Hepatic stellate cell (primary cell): Measurements from ENCODE around the gene PUSL1.

Experiments
- DNase-seq: peaks from one replicate; pipeline ENCODE4 v3.0.0; 2011; ENCODE audit warnings: low spot score

Gene PUSL1

GRCh38 chr1:1295154-1295923 lies 13.1 kb upstream of the PUSL1 start:
- DNase-seq, result no peak

GRCh38 chr1:1296070-1297061 lies 12.0 kb upstream of the PUSL1 start:
- no peak for DNase-seq

DNA sequence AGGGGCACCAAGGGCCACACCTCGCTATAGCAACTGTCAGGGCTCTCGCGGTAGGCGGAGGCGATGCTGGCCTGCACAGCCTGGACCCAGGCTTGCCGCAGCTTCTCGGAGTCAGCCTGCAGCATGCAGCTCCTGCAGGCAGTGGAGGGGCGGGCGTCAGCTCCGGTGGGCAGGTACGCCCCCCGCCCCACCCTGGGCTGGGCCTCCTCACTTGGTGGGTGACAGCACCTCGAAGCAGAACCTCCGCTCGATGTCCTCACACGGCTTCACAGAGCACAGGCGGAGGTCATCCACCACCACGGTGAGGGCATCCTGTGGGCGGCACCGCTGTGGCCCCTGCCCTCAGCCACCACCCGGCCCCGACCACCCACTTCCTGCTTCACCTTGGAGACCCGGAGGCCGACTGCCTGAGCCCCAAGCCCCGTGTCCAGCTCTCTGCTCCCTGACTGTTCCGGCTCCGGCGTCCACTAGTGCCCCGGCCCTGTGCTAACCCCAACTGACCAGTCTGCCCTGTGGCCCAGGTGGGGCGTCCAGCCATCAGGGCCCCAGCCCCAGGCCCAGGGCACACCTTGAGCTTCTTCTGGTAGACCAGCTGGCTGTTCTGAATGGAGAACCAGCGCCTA lies 10.5 kb upstream of the PUSL1 start:
- DNase-seq, result no peak

- no peak for DNase-seq
Observed at GRCh38 chr1:1298861-1299685, 9.3 kb upstream of the PUSL1 start.

- DNase-seq, result no peak
Observed at GRCh38 chr1:1299686-1300351, 8.6 kb upstream of the PUSL1 start.

- no peak for DNase-seq
Observed at GRCh38 chr1:1300352-1300739, 8.1 kb upstream of the PUSL1 start.

DNA sequence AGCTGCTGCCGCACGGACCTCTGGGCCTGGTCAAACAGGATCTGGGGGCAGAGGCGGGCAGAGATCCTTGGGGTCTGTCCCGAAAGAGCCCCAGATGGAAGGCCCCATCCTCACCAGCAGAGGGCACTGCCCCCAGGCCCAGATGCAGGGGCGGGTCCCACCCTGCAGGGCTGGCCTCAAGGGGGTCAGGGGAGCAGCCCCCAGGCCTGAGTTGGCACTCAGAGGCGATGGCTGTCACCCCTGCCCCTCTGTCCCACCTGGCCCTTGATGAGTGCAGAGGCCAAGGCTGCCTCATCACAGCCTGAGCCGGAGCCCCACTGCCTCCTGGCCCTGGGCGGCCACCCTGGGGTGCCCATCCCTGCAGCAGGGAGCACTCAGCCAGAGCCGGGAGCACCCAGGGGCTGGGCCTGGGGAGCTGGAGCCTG lies 6.4 kb upstream of the PUSL1 start:
- no peak for DNase-seq

DNA sequence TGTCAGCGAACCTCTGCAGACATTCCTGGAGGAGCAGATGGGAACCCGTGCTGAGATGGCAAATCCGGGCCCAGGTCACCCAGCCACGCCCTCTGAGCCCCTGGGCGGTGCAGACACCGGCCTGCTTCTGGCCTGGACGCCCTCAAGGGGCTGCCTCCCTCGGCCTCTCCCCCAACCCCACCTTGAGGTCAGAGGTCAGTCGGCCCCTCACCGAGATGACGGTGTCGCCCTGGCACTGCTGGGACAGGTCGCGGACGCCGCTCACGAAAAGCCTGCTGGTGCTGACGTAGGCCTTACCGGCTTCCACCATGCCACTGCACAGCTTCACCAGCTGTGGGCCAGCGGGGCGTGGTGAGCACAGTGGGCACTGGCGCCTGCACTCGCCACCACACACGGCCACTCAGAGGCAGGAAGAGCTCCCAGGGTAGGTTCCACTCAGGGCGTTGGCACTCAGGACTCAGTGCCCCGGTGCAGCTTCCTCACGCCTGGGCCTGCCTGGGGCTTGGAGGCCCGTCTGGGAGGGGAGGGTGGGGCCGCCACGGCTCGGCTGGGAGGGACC lies 5.4 kb upstream of the PUSL1 start:
- no peak for DNase-seq

DNA sequence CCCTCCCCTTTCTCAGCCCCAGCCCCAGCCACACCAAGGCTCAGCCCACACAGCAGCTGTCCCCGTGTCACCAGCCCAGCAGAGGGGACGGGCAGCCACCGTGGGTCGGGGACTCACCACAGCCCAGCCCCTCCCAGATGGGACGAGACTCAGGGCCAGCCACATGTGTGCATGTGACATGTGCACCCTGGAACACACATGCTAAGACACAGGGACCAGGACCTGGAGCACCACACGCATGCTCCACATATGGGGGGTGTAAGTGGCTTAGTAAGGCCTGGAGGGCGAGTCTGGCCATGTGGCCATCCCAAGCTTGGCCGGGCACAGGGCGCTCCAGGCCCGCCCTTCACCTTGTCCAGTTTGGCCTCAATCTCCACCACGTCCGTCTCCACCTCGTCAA lies 4.7 kb upstream of the PUSL1 start:
- DNase-seq, result no peak

- DNase-seq, result peak; percentile 93
Observed at GRCh38 chr1:1304331-1305299, 3.8 kb upstream of the PUSL1 start.

DNA sequence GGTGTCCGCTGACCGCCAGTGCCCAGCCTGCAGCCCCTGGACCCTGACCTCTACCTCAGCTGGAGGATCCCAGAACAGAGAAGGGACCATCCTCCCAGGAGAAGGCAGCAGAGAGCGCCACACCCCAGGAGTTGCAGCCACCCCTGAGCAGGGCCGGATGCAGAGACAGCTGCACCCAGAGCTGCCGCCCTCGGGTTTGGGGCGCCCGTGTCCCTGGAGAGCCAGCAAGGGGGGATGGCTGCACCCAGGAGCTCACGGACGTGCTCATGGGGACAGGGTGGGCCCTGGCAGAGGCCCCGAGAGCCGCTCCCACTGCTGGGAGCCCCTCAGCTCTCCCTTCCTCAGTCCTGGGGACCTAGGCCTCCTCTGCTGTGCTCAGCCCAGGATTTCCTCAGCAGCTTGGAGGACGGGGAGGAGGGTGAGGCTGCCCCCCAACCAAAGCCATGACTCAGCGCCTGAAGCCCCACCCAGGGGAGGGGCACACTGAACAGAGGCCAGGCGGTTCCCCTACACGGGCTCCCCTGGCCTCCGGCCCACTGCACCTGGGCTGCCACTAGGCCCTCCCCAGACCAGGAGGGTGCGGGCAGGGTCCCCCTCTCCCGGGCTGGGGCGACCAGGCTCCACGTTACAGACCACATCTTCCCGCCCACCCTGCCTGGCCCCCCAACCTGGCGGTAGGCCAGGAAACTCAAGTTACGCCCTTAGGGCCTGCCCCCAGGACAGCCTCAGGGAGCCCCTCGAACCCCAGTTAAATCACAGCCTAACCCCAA lies 2.9 kb upstream of the PUSL1 start:
- peak; percentile 87 for DNase-seq

GRCh38 chr1:1306070-1306660 lies 2.2 kb upstream of the PUSL1 start:
- DNase-seq, result no peak

DNA sequence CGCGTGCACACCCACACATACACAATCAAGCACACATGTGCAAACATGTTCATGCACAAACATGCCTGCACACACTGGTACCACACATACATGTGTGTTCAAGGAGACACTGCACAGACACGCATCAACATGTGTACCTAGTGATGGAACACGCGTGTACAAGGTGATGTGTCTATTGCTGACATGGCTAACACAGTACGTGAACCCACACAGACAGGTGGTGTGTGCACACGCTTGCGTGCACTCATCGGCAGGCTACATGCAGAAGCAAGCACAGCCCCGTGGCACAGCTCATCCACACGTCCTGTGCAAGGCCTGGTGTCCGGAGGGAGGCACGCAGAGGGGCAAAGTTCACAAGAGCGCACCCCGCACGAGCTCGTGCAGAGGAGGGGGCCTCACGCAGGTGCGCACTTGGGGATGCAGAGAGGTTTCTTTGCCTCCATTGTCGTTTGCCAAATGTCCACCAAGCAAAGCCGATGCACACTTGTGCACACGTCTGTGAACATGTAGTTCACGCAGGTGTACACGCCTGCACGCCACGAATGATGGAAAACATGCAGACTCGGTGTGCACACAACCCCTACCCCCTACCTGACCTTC lies 1.6 kb upstream of the PUSL1 start:
- no peak for DNase-seq

DNA sequence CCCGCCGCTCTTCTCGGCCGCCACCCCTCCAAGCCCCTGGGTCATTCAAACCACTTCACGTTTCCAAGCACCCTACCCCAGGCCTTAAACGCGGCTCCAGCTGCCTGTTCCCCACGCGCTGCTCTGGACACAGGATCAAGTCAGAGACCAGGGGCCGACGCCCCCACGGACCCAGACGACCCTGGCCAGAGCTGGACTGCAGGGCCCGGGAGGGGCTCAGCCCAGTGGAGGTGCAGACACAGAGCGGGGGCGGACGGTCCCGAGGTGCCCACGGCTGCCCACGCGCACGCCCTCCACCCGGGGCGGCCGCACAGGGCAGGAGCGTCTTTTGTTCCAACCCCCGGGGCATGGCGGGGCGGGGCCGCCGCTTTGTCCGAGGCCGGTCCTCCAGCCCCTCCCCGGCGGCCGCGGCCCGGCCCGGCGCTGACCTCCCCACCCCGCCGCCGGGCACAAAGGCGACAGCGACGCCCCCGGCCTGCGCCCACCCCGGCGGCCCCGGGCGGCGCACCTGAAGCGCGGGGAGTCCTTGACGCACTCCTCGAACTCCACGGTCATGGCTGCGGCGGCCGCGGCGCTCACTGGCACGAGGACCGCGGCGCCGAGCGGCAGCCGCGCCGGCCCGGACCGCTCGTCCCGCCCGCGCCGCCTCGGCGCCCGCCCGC lies 1.0 kb upstream of the PUSL1 start:
- peak; percentile 46 for DNase-seq

- no peak for DNase-seq
Observed at GRCh38 chr1:1308756-1309250, 406 bp downstream of the PUSL1 start.

DNA sequence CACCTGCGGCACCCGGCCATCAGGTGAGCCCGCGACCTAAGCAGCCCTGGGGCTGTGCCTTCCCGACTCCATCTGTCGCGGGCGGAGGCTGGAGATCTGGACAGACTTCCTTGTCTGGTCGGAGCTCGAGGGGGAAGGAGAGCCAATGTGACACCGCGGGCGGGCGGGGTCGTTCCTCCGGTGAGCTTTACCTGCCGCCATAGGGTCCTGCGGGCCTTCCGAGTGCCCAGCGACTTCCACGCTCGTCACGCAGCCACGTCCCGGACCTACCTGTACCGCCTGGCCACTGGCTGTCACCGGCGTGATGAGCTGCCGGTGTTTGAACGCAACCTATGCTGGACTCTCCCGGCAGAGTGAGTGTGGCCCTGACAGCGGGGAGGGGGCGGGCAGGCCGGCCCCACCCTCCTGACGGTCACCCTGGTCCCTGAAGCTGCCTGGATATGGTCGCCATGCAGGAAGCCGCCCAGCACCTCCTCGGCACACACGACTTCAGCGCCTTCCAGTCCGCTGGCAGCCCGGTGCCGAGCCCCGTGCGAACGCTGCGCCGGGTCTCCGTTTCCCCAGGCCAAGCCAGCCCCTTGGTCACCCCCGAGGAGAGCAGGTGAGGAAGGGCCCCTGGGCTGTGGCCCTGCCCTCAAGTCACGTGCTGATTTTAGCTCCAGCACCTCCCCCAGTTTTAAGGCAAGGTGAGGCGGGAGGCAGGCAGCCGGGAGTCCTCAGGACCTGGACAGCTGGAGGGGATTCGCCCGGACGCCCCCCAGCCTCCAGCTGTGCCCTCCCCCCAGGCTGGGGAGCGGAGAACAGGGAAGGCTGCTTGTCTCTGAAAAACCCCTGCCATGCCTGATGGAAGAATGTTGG lies 1.1 kb downstream of the PUSL1 start:
- DNase-seq, result no peak

GRCh38 chr1:1310109-1310385 lies 1.6 kb downstream of the PUSL1 start:
- DNase-seq, result no peak
